ENCODE measurements around the gene ZNF268.

ZNF268 gene

DNA sequence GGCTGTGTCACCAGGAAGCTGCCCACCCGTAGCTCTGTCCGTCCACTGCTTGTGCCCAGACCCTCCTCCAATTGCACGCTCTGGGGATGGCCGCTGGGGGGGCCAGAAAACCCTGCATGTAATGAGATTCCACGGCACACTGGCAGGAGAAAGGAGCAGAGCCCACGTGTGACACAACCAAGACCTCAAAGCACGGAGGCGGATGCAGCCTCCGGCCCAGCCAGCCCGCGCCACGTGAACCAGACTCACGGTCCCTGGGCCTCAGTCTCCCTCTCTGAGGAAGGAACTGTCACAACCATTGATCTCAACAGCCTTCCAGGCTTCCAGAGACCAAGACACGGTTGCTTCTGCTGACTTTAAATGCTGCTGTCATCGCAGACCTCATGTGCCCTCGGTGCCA lies 39.9 kb downstream of the ZNF268 start:
- DNase-seq (ENCODE audit: low read depth), result no peak
- TF ChIP-seq, protein P1, sequence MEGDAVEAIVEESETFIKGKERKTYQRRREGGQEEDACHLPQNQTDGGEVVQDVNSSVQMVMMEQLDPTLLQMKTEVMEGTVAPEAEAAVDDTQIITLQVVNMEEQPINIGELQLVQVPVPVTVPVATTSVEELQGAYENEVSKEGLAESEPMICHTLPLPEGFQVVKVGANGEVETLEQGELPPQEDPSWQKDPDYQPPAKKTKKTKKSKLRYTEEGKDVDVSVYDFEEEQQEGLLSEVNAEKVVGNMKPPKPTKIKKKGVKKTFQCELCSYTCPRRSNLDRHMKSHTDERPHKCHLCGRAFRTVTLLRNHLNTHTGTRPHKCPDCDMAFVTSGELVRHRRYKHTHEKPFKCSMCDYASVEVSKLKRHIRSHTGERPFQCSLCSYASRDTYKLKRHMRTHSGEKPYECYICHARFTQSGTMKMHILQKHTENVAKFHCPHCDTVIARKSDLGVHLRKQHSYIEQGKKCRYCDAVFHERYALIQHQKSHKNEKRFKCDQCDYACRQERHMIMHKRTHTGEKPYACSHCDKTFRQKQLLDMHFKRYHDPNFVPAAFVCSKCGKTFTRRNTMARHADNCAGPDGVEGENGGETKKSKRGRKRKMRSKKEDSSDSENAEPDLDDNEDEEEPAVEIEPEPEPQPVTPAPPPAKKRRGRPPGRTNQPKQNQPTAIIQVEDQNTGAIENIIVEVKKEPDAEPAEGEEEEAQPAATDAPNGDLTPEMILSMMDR (IDR thresholded peaks at IDR 0.05; ENCODE audit: low read depth, low read length, missing control alignments), result no peak
- in situ Hi-C loops (cut with HindIII; ENCODE audit: low sequenced_read_pairs), result no loop called here
- H3K4me3 ChIP-seq (ENCODE audit: low read depth, low read length), result no peak overlapping the region

DNA sequence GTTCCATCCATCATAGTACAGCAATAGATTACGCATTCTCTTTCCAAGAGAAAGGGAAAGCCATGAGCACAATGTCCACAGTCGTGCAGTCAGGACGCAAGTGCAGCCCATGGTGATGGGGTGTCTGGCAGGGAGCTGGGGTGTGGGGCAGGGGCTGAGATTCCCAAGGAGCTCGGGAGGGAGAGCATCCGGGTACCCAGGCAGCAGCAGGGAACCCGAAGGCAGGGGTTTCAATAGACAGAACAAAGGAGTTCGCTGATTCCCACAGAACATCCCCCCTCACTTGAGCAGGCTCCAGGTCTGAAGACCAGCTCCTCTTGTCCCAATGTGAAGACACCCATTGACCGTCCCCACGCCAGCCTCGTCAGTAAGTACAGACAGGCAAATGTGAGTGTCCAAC lies 40.9 kb downstream of the ZNF268 start:
- TF ChIP-seq, protein P1 (IDR thresholded peaks at IDR 0.05; ENCODE audit: low read depth, low read length, missing control alignments), result no peak
- no peak for DNase-seq (ENCODE audit: low read depth)
- H3K4me3 ChIP-seq (ENCODE audit: low read depth, low read length), result no peak overlapping the region
- in situ Hi-C loops (cut with HindIII; ENCODE audit: low sequenced_read_pairs), result no loop called here

- H3K4me3 ChIP-seq (ENCODE audit: low read depth, low read length), result no peak overlapping the region
- in situ Hi-C loops (cut with HindIII; ENCODE audit: low sequenced_read_pairs), result no loop called here
- TF ChIP-seq, protein P1 (IDR thresholded peaks at IDR 0.05; ENCODE audit: low read depth, low read length, missing control alignments), result no peak
- DNase-seq (ENCODE audit: low read depth), result no peak
These were observed 44.2 kb downstream of the ZNF268 start for GRCh38 chr12:133225527-133225926.

GRCh38 chr12:133226690-133227089 lies 45.4 kb downstream of the ZNF268 start:
- in situ Hi-C loops (cut with HindIII; ENCODE audit: low sequenced_read_pairs), result no loop called here
- DNase-seq (ENCODE audit: low read depth), result no peak
- no peak overlapping the region for H3K4me3 ChIP-seq (ENCODE audit: low read depth, low read length)
- TF ChIP-seq, protein P1 (IDR thresholded peaks at IDR 0.05; ENCODE audit: low read depth, low read length, missing control alignments), result no peak

- no peak overlapping the region for H3K4me3 ChIP-seq (ENCODE audit: low read depth, low read length)
- in situ Hi-C loops (cut with HindIII; ENCODE audit: low sequenced_read_pairs), result no loop called here
- TF ChIP-seq, protein P1 (IDR thresholded peaks at IDR 0.05; ENCODE audit: low read depth, low read length, missing control alignments), result no peak
- no peak for DNase-seq (ENCODE audit: low read depth)
These were observed 46.1 kb downstream of the ZNF268 start for GRCh38 chr12:133227281-133227852.

DNA sequence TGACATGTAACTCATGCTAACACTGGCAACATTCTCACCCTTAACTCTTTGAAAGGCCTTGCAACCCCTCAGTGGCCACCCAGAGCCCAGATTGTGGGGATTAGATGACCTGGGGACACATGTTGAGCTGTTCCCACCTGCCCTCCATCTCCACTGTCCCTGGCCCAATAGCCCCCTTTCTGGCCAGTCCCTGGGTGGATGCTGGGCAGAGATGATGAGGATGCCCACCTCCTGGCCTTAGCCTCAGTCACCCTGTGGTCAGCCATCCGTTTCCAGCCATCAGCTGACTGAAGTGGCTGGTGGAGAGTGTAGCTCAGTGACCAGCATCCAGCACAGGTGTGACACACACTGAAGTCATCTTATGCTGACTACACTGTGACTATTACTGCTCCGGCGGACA lies 49.7 kb downstream of the ZNF268 start:
- H3K4me3 ChIP-seq (ENCODE audit: low read depth, low read length), result no peak overlapping the region
- DNase-seq (ENCODE audit: low read depth), result no peak
- TF ChIP-seq, protein P1 (IDR thresholded peaks at IDR 0.05; ENCODE audit: low read depth, low read length, missing control alignments), result no peak
- in situ Hi-C loops (cut with HindIII; ENCODE audit: low sequenced_read_pairs), result no loop called here
